Activated T-helper 2 cell treated with anti-CD3 and anti-CD28 coated beads, Interferon-gamma antibody, Interleukin-2, Interleukin-4, amounts not matched to agents 10 μg/mL and 5 μg/mL and 100 μg/mL, durations not matched to agents 14 hours and 24 hours and 36 hours (primary cell): Measurements from ENCODE around the gene TMEM183A. TPM values are rescaled to one million over a fixed set of nuclear protein-coding genes. Genes with fewer than 3 reads are reported as not detected.

Experiments
- DNase-seq: peaks from one replicate; pipeline ENCODE4 v3.0.0; 2021; ENCODE audit warnings: low spot score
- H3K27ac Mint-ChIP-seq: one replicate; pipeline ENCODE4 v1.8.0; 2021; ENCODE audit warnings: mixed read lengths
- H3K27me3 Mint-ChIP-seq: one replicate; pipeline ENCODE4 v1.8.0; 2021; ENCODE audit warnings: low read depth, mixed read lengths
- H3K36me3 Mint-ChIP-seq: one replicate; pipeline ENCODE4 v1.8.0; 2021; ENCODE audit warnings: low read depth, mixed read lengths
- H3K4me1 Mint-ChIP-seq: one replicate; pipeline ENCODE4 v1.8.0; 2021; ENCODE audit warnings: low read depth, mixed read lengths
- H3K4me3 Mint-ChIP-seq: one replicate; pipeline ENCODE4 v1.8.0; 2021; ENCODE audit warnings: low read depth, mild to moderate bottlenecking, moderate library complexity, mixed read lengths
- H3K9me3 Mint-ChIP-seq: one replicate; pipeline ENCODE4 v1.8.0; 2021; ENCODE audit warnings: mixed read lengths
- intact Hi-C: fragments of 100-400 bp; cut with micrococcal nuclease; formaldehyde crosslinking; loops from one replicate; pipeline ENCODE4 v1.15.1; 2023
- total RNA-seq: library from RNA; stranded (reverse); gene quantifications from 2 replicates; pipeline ENCODE4 v1.2.3, GENCODE V29; 2022

TMEM183A gene
- total RNA-seq, 1 donor from 2014 or later: 75.8 TPM

- Mint-ChIP-seq H3K9me3 (no peaks in the 10 kb centered on the region), H3K27ac (no peak overlapping the region)
- DNase-seq: no peak
Observed at GRCh38 chr1:203038217-203038741, 31.1 kb downstream of the TMEM183A start.

GRCh38 chr1:203038891-203039608 is 31.9 kb downstream of the TMEM183A start:
- Mint-ChIP-seq H3K4me1 (peaks cover 9% of the 10 kb centered on the region), H3K9me3 (no peaks in the 10 kb centered on the region), H3K27me3 (no peaks in the 10 kb centered on the region), H3K4me3 (no peak overlapping the region), H3K27ac (no peak overlapping the region), H3K36me3 (peaks cover 12% of the 10 kb centered on the region)
- peak; percentile 44 for DNase-seq
- intact Hi-C loops: loop anchor here (1.0 kb wide), 2 partner anchors 133 to 177 kb away; no protein-coding TSS in a partner anchor

More at GRCh38 chr1:203038217-203038741, 31.1 kb downstream of the TMEM183A start:
- intact Hi-C loops: no loop called here
- no peaks in the 10 kb centered on the region for H3K27me3 Mint-ChIP-seq
- H3K4me1 Mint-ChIP-seq: peaks cover 9% of the 10 kb centered on the region
- H3K4me3 Mint-ChIP-seq: no peak overlapping the region
- peaks cover 10% of the 10 kb centered on the region for H3K36me3 Mint-ChIP-seq

- Mint-ChIP-seq H3K9me3 (no peaks in the 10 kb centered on the region), H3K4me1 (peaks cover 9% of the 10 kb centered on the region), H3K36me3 (peaks cover 12% of the 10 kb centered on the region), H3K4me3 (no peak overlapping the region), H3K27me3 (no peaks in the 10 kb centered on the region), H3K27ac (no peak overlapping the region)
- intact Hi-C loops: loop anchor here (1.0 kb wide), 2 partner anchors 132 to 176 kb away; no protein-coding TSS in a partner anchor
- no peak for DNase-seq
Observed at GRCh38 chr1:203039609-203040512, 32.7 kb downstream of the TMEM183A start.

- no peaks in the 10 kb centered on the region for H3K9me3 Mint-ChIP-seq
- no peak overlapping the region for H3K4me3 Mint-ChIP-seq
- H3K4me1 Mint-ChIP-seq: peaks cover 7% of the 10 kb centered on the region
- intact Hi-C loops: no loop called here
- H3K27ac Mint-ChIP-seq: no peak overlapping the region
- no peaks in the 10 kb centered on the region for H3K27me3 Mint-ChIP-seq
- peaks cover 16% of the 10 kb centered on the region for H3K36me3 Mint-ChIP-seq
- no peak for DNase-seq
Observed at GRCh38 chr1:203040513-203041275, 33.5 kb downstream of the TMEM183A start.

GRCh38 chr1:203041351-203041932 is 34.3 kb downstream of the TMEM183A start:
- DNase-seq: no peak
- Mint-ChIP-seq H3K4me1 (peaks cover 7% of the 10 kb centered on the region), H3K4me3 (no peak overlapping the region), H3K9me3 (no peaks in the 10 kb centered on the region), H3K36me3 (peaks cover 16% of the 10 kb centered on the region), H3K27me3 (no peaks in the 10 kb centered on the region), H3K27ac (no peak overlapping the region)
- intact Hi-C loops: no loop called here

- H3K4me1 Mint-ChIP-seq: peaks cover 6% of the 10 kb centered on the region
- intact Hi-C loops: no loop called here
- DNase-seq: no peak
- H3K27me3 Mint-ChIP-seq: no peaks in the 10 kb centered on the region
- H3K9me3 Mint-ChIP-seq: no peaks in the 10 kb centered on the region
- H3K36me3 Mint-ChIP-seq: peaks cover 16% of the 10 kb centered on the region
- H3K4me3 Mint-ChIP-seq: no peak overlapping the region
- no peak overlapping the region for H3K27ac Mint-ChIP-seq
Observed at GRCh38 chr1:203043830-203044545, 36.8 kb downstream of the TMEM183A start.

- Mint-ChIP-seq H3K36me3 (peaks cover 10% of the 10 kb centered on the region), H3K4me3 (no peak overlapping the region), H3K4me1 (peaks cover 2% of the 10 kb centered on the region), H3K27me3 (no peaks in the 10 kb centered on the region), H3K27ac (no peak overlapping the region), H3K9me3 (no peaks in the 10 kb centered on the region)
- intact Hi-C loops: no loop called here
- DNase-seq: no peak
Observed at GRCh38 chr1:203044546-203045250, 37.5 kb downstream of the TMEM183A start.

GRCh38 chr1:203045336-203045735 is 38.2 kb downstream of the TMEM183A start:
- Mint-ChIP-seq H3K4me1 (peaks cover 2% of the 10 kb centered on the region), H3K4me3 (no peak overlapping the region), H3K9me3 (no peaks in the 10 kb centered on the region), H3K36me3 (peaks cover 10% of the 10 kb centered on the region), H3K27ac (no peak overlapping the region), H3K27me3 (no peaks in the 10 kb centered on the region)
- DNase-seq: no peak
- intact Hi-C loops: no loop called here

GRCh38 chr1:203045821-203046594 is 38.8 kb downstream of the TMEM183A start:
- H3K36me3 Mint-ChIP-seq: peaks cover 10% of the 10 kb centered on the region
- no peaks in the 10 kb centered on the region for H3K9me3 Mint-ChIP-seq
- intact Hi-C loops: no loop called here
- DNase-seq: no peak
- H3K27ac Mint-ChIP-seq: no peak overlapping the region
- H3K4me1 Mint-ChIP-seq: peaks cover 2% of the 10 kb centered on the region
- no peak overlapping the region for H3K4me3 Mint-ChIP-seq
- no peaks in the 10 kb centered on the region for H3K27me3 Mint-ChIP-seq

- Mint-ChIP-seq H3K36me3 (peaks cover 10% of the 10 kb centered on the region), H3K9me3 (no peaks in the 10 kb centered on the region), H3K27ac (no peak overlapping the region), H3K4me1 (peaks cover 2% of the 10 kb centered on the region), H3K4me3 (no peak overlapping the region), H3K27me3 (no peaks in the 10 kb centered on the region)
- intact Hi-C loops: no loop called here
- no peak for DNase-seq
Observed at GRCh38 chr1:203046984-203047630, 39.9 kb downstream of the TMEM183A start.
